ENCODE results near the gene SLC19A1. TPM values are rescaled to one million over a fixed set of nuclear protein-coding genes. Genes with fewer than 3 reads are reported as not detected.
A peak's percentile ranks its signal among the peaks of the same experiment; 100 is the strongest.

Gene SLC19A1
- total and polyA plus RNA-seq, 4 experiments from 2014 or later, result 7.4 to 9.8 (median 8.2) TPM

GRCh38 chr21:45547545-45547900 lies 5.3 kb upstream of the SLC19A1 start:
- POLR2A ChIA-PET (ENCODE audit: partially characterized antibody), result no interaction called here
- Histone ChIP-seq H3K36me3 (ENCODE audit: insufficient read depth, low read length) (no peaks in the 10 kb centered on the region), H3K4me1 (ENCODE audit: insufficient read depth, low read length) (peaks cover 31% of the 10 kb centered on the region), H3K9me3 (ENCODE audit: control insufficient read depth in 1 of 2, low read length in 2 of 2) (no peaks in the 10 kb centered on the region), H3K27ac (ENCODE audit: low read depth, low read length) (no peak overlapping the region), H3K4me3 (ENCODE audit: low read length in 2 of 2) (no peak overlapping the region), H3K27me3 (ENCODE audit: insufficient read depth, low read length) (no peaks in the 10 kb centered on the region)
- no peaks in the 10 kb centered on the region for H3K9me3 Mint-ChIP-seq
- peak overlapping the region in 4 of 7 donors; percentile 11 to 43 (median 21) for H3K27ac Mint-ChIP-seq
- CTCF ChIA-PET (ENCODE audit: partially characterized antibody), result interaction anchor here (1.2 kb wide), 1 partner anchor 49 kb away, joined by 3 read pairs; no protein-coding TSS in a partner anchor
- no peaks in the 10 kb centered on the region for H3K27me3 Mint-ChIP-seq
- H3K36me3 Mint-ChIP-seq, result no peaks in the 10 kb centered on the region
- peaks cover 16 to 35% (median 24%) of the 10 kb centered on the region in 4 donors for H3K4me1 Mint-ChIP-seq
- intact Hi-C loops (cut with micrococcal nuclease), result no loop called here
- DNase-seq, result no peak
- no peak overlapping the region for H3K4me3 Mint-ChIP-seq

- H3K4me1 ChIP-seq (ENCODE audit: insufficient read depth, low read length), result peaks cover 26% of the 10 kb centered on the region
- H3K27me3 Mint-ChIP-seq, result no peaks in the 10 kb centered on the region
- H3K36me3 ChIP-seq (ENCODE audit: insufficient read depth, low read length), result no peaks in the 10 kb centered on the region
- no peaks in the 10 kb centered on the region for H3K36me3 Mint-ChIP-seq
- no peaks in the 10 kb centered on the region for H3K9me3 Mint-ChIP-seq
- H3K27me3 ChIP-seq (ENCODE audit: insufficient read depth, low read length), result no peaks in the 10 kb centered on the region
- peak in 1 of 5 donors; percentile 0 for DNase-seq
- intact Hi-C loops (cut with micrococcal nuclease), result no loop called here
- H3K4me3 Mint-ChIP-seq, result peak overlapping the region in 1 of 8 donors; percentile 36
- POLR2A ChIA-PET (ENCODE audit: partially characterized antibody), result no interaction called here
- no peaks in the 10 kb centered on the region for H3K9me3 ChIP-seq (ENCODE audit: control insufficient read depth in 1 of 2, low read length in 2 of 2)
- H3K27ac ChIP-seq (ENCODE audit: low read depth, low read length), result no peak overlapping the region
- peaks cover 16 to 31% (median 23%) of the 10 kb centered on the region in 4 donors for H3K4me1 Mint-ChIP-seq
- CTCF ChIA-PET (ENCODE audit: partially characterized antibody), result no interaction called here
- no peak overlapping the region for H3K4me3 ChIP-seq (ENCODE audit: low read length in 2 of 2)
- peak overlapping the region in 3 of 7 donors; percentile 26 to 57 (median 28) for H3K27ac Mint-ChIP-seq
These were observed 4.7 kb upstream of the SLC19A1 start for GRCh38 chr21:45546636-45547544.

GRCh38 chr21:45545691-45546531 lies 3.7 kb upstream of the SLC19A1 start:
- H3K36me3 Mint-ChIP-seq, result peaks cover 0 to 1% of the 10 kb centered on the region in 2 donors
- Histone ChIP-seq H3K27ac (ENCODE audit: low read depth, low read length) (no peak overlapping the region), H3K9me3 (ENCODE audit: control insufficient read depth in 1 of 2, low read length in 2 of 2) (no peaks in the 10 kb centered on the region), H3K36me3 (ENCODE audit: insufficient read depth, low read length) (no peaks in the 10 kb centered on the region), H3K4me3 (ENCODE audit: low read length in 2 of 2) (no peak overlapping the region), H3K4me1 (ENCODE audit: insufficient read depth, low read length) (peaks cover 24% of the 10 kb centered on the region), H3K27me3 (ENCODE audit: insufficient read depth, low read length) (no peaks in the 10 kb centered on the region)
- peak in 1 of 5 donors; percentile 25 for DNase-seq
- H3K4me3 Mint-ChIP-seq, result no peak overlapping the region
- H3K27ac Mint-ChIP-seq, result peak overlapping the region in 2 of 7 donors; percentile 30 to 81
- H3K9me3 Mint-ChIP-seq, result no peaks in the 10 kb centered on the region
- ChIA-PET CTCF (ENCODE audit: partially characterized antibody) (no interaction called here), POLR2A (ENCODE audit: partially characterized antibody) (no interaction called here)
- intact Hi-C loops (cut with micrococcal nuclease), result no loop called here
- no peaks in the 10 kb centered on the region for H3K27me3 Mint-ChIP-seq
- peaks cover 10 to 27% (median 16%) of the 10 kb centered on the region in 4 donors for H3K4me1 Mint-ChIP-seq

GRCh38 chr21:45545236-45545570 lies 3.0 kb upstream of the SLC19A1 start:
- no peaks in the 10 kb centered on the region for H3K9me3 Mint-ChIP-seq
- peaks cover 0 to 2% of the 10 kb centered on the region in 2 donors for H3K36me3 Mint-ChIP-seq
- ChIA-PET POLR2A (ENCODE audit: partially characterized antibody) (no interaction called here), CTCF (ENCODE audit: partially characterized antibody) (no interaction called here)
- H3K27ac Mint-ChIP-seq, result peak overlapping the region in 2 of 7 donors; percentile 38 to 81
- H3K4me1 Mint-ChIP-seq, result peaks cover 6 to 27% (median 13%) of the 10 kb centered on the region in 4 donors
- intact Hi-C loops (cut with micrococcal nuclease), result no loop called here
- no peak overlapping the region for H3K4me3 ChIP-seq (ENCODE audit: low read length in 2 of 2)
- H3K4me3 Mint-ChIP-seq, result peak overlapping the region in 2 of 8 donors; percentile 17 to 33
- H3K36me3 ChIP-seq (ENCODE audit: insufficient read depth, low read length), result no peaks in the 10 kb centered on the region
- H3K27ac ChIP-seq (ENCODE audit: low read depth, low read length), result no peak overlapping the region
- peak in 1 of 5 donors; percentile 9 for DNase-seq
- peaks cover 23% of the 10 kb centered on the region for H3K4me1 ChIP-seq (ENCODE audit: insufficient read depth, low read length)
- no peaks in the 10 kb centered on the region for H3K27me3 Mint-ChIP-seq
- H3K27me3 ChIP-seq (ENCODE audit: insufficient read depth, low read length), result no peaks in the 10 kb centered on the region
- H3K9me3 ChIP-seq (ENCODE audit: control insufficient read depth in 1 of 2, low read length in 2 of 2), result no peaks in the 10 kb centered on the region

GRCh38 chr21:45544449-45545235 lies 2.4 kb upstream of the SLC19A1 start:
- H3K4me1 ChIP-seq (ENCODE audit: insufficient read depth, low read length), result peaks cover 17% of the 10 kb centered on the region
- H3K9me3 Mint-ChIP-seq, result no peaks in the 10 kb centered on the region
- H3K27ac ChIP-seq (ENCODE audit: low read depth, low read length), result no peak overlapping the region
- H3K4me1 Mint-ChIP-seq, result peaks cover 4 to 26% (median 11%) of the 10 kb centered on the region in 4 donors
- intact Hi-C loops (cut with micrococcal nuclease), result no loop called here
- peaks cover 0 to 2% of the 10 kb centered on the region in 2 donors for H3K36me3 Mint-ChIP-seq
- no peaks in the 10 kb centered on the region for H3K27me3 ChIP-seq (ENCODE audit: insufficient read depth, low read length)
- POLR2A ChIA-PET (ENCODE audit: partially characterized antibody), result no interaction called here
- no peak overlapping the region for H3K4me3 ChIP-seq (ENCODE audit: low read length in 2 of 2)
- no peak overlapping the region for H3K4me3 Mint-ChIP-seq
- no peaks in the 10 kb centered on the region for H3K27me3 Mint-ChIP-seq
- peak in 1 of 5 donors; percentile 16 for DNase-seq
- CTCF ChIA-PET (ENCODE audit: partially characterized antibody), result no interaction called here
- no peaks in the 10 kb centered on the region for H3K9me3 ChIP-seq (ENCODE audit: control insufficient read depth in 1 of 2, low read length in 2 of 2)
- no peaks in the 10 kb centered on the region for H3K36me3 ChIP-seq (ENCODE audit: insufficient read depth, low read length)
- H3K27ac Mint-ChIP-seq, result no peak overlapping the region

GRCh38 chr21:45543710-45544448 lies 1.6 kb upstream of the SLC19A1 start:
- Histone ChIP-seq H3K27me3 (ENCODE audit: insufficient read depth, low read length) (no peaks in the 10 kb centered on the region), H3K4me1 (ENCODE audit: insufficient read depth, low read length) (peaks cover 17% of the 10 kb centered on the region), H3K36me3 (ENCODE audit: insufficient read depth, low read length) (no peaks in the 10 kb centered on the region), H3K9me3 (ENCODE audit: control insufficient read depth in 1 of 2, low read length in 2 of 2) (no peaks in the 10 kb centered on the region), H3K4me3 (ENCODE audit: low read length in 2 of 2) (no peak overlapping the region), H3K27ac (ENCODE audit: low read depth, low read length) (no peak overlapping the region)
- peak overlapping the region; percentile 48 to 74 (median 61) for H3K4me3 Mint-ChIP-seq
- intact Hi-C loops (cut with micrococcal nuclease), result no loop called here
- H3K9me3 Mint-ChIP-seq, result no peaks in the 10 kb centered on the region
- H3K27ac Mint-ChIP-seq, result peak overlapping the region in 5 of 7 donors; percentile 6 to 38 (median 22)
- peak in 1 of 5 donors; percentile 30 for DNase-seq
- H3K4me1 Mint-ChIP-seq, result peaks cover 4 to 25% (median 8%) of the 10 kb centered on the region in 4 donors
- ChIA-PET CTCF (ENCODE audit: partially characterized antibody) (no interaction called here), POLR2A (ENCODE audit: partially characterized antibody) (interaction anchor here (1.0 to 1.1 kb wide), 2 partner anchors 8 to 11 kb away, joined by 3 to 4 read pairs; no protein-coding TSS in a partner anchor)
- peaks cover 0 to 2% of the 10 kb centered on the region in 2 donors for H3K36me3 Mint-ChIP-seq
- no peaks in the 10 kb centered on the region for H3K27me3 Mint-ChIP-seq
